OCI-LY1 (cell line): ENCODE measurements around the gene CD3E.

ENCODE experiments used
- H2AFZ ChIP-seq: fragments of 200-600 bp; sonication (generic), shearing (Covaris generic); 2 replicates; pipeline ENCODE4 v1.6.0; 2014; ENCODE audit warnings: antibody characterized with exemption, mild to moderate bottlenecking, low read length
- H3F3A ChIP-seq: fragments of 200-600 bp; sonication (generic), shearing (Covaris generic); 2 replicates; pipeline ENCODE4 v1.6.0; 2014; ENCODE audit warnings: mild to moderate bottlenecking, antibody characterized with exemption, low read length, moderate library complexity; ENCODE audit not compliant: insufficient read depth
- H3K27ac ChIP-seq: fragments of 200-600 bp; sonication (generic); 2 replicates; pipeline ENCODE4 v1.5.1; 2014; ENCODE audit warnings: low read length, mixed run types, mild to moderate bottlenecking, low read depth; ENCODE audit not compliant: poor library complexity, severe bottlenecking
- H3K27me3 ChIP-seq: fragments of 200-600 bp; sonication (generic); 2 replicates; pipeline ENCODE4 v1.6.0; 2014; ENCODE audit warnings: antibody characterized with exemption, mild to moderate bottlenecking, low read length, moderate library complexity; ENCODE audit not compliant: insufficient read depth
- H3K36me3 ChIP-seq: fragments of 200-600 bp; sonication (generic); 2 replicates; pipeline ENCODE4 v1.6.1; 2014; ENCODE audit warnings: mild to moderate bottlenecking, antibody characterized with exemption, low read length, moderate library complexity, mixed read lengths; ENCODE audit not compliant: insufficient read depth
- H3K4me1 ChIP-seq: fragments of 200-600 bp; sonication (generic); 2 replicates; pipeline ENCODE4 v1.5.1; 2014; ENCODE audit warnings: mild to moderate bottlenecking, low read length, moderate library complexity; ENCODE audit not compliant: insufficient read depth, severe bottlenecking
- H3K4me2 ChIP-seq: fragments of 200-600 bp; sonication (generic), shearing (Covaris generic); 2 replicates; pipeline ENCODE4 v1.6.1; 2014; ENCODE audit warnings: low read length
- H3K4me3 ChIP-seq: fragments of 200-600 bp; sonication (generic); 2 replicates; pipeline ENCODE4 v1.5.1; 2014; ENCODE audit warnings: low read length, low read depth, mild to moderate bottlenecking, mixed read lengths; ENCODE audit not compliant: poor library complexity, severe bottlenecking
- H3K79me2 ChIP-seq: fragments of 200-600 bp; shearing (Covaris generic); 2 replicates; pipeline ENCODE4 v1.6.1; 2016; ENCODE audit warnings: mixed run types, low read length, mixed read lengths; ENCODE audit not compliant: insufficient read depth
- H3K9ac ChIP-seq: fragments of 200-600 bp; sonication (generic), shearing (Covaris generic); 2 replicates; pipeline ENCODE4 v1.6.1; 2014; ENCODE audit warnings: mild to moderate bottlenecking, low read length, mixed read lengths
- H3K9me2 ChIP-seq: fragments of 200-600 bp; sonication (generic), shearing (Covaris generic); 2 replicates; pipeline ENCODE4 v1.6.1; 2014; ENCODE audit warnings: low read depth, mild to moderate bottlenecking, low read length, mixed read lengths
- H3K9me3 ChIP-seq: fragments of 200-600 bp; shearing (Covaris generic); 2 replicates; pipeline ENCODE4 v1.6.1; 2014; ENCODE audit warnings: low read length, mixed read lengths
- H4K20me1 ChIP-seq: fragments of 200-600 bp; sonication (generic), shearing (Covaris generic); 2 replicates; pipeline ENCODE4 v1.6.0; 2016; ENCODE audit warnings: mild to moderate bottlenecking, low read length; ENCODE audit not compliant: insufficient read depth
- CTCF ChIP-seq: fragments of 200-600 bp; sonication (generic), shearing (Covaris generic); IDR thresholded peaks from 2 replicates; pipeline ENCODE4 v1.5.1; 2017; ENCODE audit warnings: mild to moderate bottlenecking, antibody characterized with exemption, low read length, moderate library complexity, mixed read lengths
- EZH2 ChIP-seq: fragments of 200-600 bp; sonication (generic), shearing (Covaris generic); IDR thresholded peaks from 2 replicates; pipeline ENCODE4 v1.8.0; 2017; ENCODE audit warnings: borderline replicate concordance, mixed run types, mild to moderate bottlenecking, antibody characterized with exemption, low read length, moderate library complexity, mixed read lengths

Gene CD3E

DNA sequence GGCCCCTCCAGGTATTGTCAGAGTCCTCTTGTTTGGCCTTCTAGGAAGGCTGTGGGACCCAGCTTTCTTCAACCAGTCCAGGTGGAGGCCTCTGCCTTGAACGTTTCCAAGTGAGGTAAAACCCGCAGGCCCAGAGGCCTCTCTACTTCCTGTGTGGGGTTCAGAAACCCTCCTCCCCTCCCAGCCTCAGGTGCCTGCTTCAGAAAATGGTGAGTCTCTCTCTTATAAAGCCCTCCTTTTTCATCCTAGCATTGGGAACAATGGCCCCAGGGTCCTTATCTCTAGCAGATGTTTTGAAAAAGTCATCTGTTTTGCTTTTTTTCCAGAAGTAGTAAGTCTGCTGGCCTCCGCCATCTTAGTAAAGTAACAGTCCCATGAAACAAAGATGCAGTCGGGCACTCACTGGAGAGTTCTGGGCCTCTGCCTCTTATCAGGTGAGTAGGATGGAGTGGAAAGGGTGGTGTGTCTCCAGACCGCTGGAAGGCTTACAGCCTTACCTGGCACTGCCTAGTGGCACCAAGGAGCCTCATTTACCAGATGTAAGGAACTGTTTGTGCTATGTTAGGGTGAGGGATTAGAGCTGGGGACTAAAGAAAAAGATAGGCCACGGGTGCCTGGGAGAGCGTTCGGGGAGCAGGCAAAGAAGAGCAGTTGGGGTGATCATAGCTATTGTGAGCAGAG is at the start of gene CD3E:
TSS of gene CD3E (plus strand) at position 163 of the 681 bp plus-strand sequence. CDS start at position 386, 223 bp downstream.
- Histone ChIP-seq H3F3A (no peaks in the 10 kb centered on the region), H2AFZ (peak within 1 kb of the TSS; percentile 82; the same call in 1 of the 2 replicates), H4K20me1 (no peaks in the 10 kb centered on the region), H3K9me2 (no peaks in the 10 kb centered on the region), H3K36me3 (no peaks in the 10 kb centered on the region; the same call in 1 of the 2 replicates), H3K79me2 (no peaks in the 10 kb centered on the region), H3K4me2 (no peak within 1 kb of the TSS; the same call in 1 of the 2 replicates), H3K27ac (no peak within 1 kb of the TSS), H3K4me3 (no peak within 1 kb of the TSS), H3K9me3 (no peaks in the 10 kb centered on the region), H3K27me3 (no peaks in the 10 kb centered on the region), H3K9ac (no peak within 1 kb of the TSS), H3K4me1 (peaks cover 16% of the 10 kb centered on the region)
- TF ChIP-seq CTCF (no peak), EZH2 (no peak)

DNA sequence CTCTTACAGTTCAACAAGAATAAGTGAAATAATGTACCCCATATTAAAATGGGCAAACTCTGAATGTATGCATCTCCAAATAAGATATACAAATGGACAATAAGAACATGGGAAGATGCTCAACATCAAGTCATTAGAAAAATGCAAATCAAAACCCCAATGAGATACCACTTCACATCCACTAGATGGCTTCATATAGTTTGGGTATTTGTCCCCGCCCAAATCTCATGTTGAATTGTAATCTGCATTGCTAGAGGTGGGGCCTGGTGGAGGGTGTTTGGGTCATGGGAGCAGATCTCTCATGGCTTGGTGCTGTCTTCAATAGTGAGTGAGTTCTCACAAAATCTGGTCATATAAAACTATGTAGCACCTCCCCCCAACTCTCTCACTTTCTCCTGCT is 46.1 kb upstream of the CD3E start:
- Histone ChIP-seq H3K27me3 (no peaks in the 10 kb centered on the region), H3F3A (no peaks in the 10 kb centered on the region), H3K27ac (no peak overlapping the region), H3K4me1 (no peaks in the 10 kb centered on the region), H3K4me3 (no peak overlapping the region), H3K9me3 (no peaks in the 10 kb centered on the region), H3K9ac (no peak overlapping the region), H3K36me3 (no peaks in the 10 kb centered on the region), H4K20me1 (no peaks in the 10 kb centered on the region), H2AFZ (no peak overlapping the region), H3K9me2 (no peaks in the 10 kb centered on the region), H3K4me2 (no peak overlapping the region), H3K79me2 (no peaks in the 10 kb centered on the region)
- TF ChIP-seq CTCF (no peak; the same call in 1 of the 2 replicates), EZH2 (no peak)

- H3K9ac ChIP-seq: no peak overlapping the region
- H4K20me1 ChIP-seq: no peaks in the 10 kb centered on the region
- H3K27me3 ChIP-seq: no peaks in the 10 kb centered on the region
- H3K4me1 ChIP-seq: no peaks in the 10 kb centered on the region
- no peak overlapping the region for H2AFZ ChIP-seq
- H3K4me2 ChIP-seq: no peak overlapping the region
- H3K36me3 ChIP-seq: no peaks in the 10 kb centered on the region
- no peaks in the 10 kb centered on the region for H3F3A ChIP-seq
- H3K9me3 ChIP-seq: no peaks in the 10 kb centered on the region
- no peaks in the 10 kb centered on the region for H3K79me2 ChIP-seq
- TF ChIP-seq EZH2 (no peak), CTCF (no peak)
- H3K9me2 ChIP-seq: no peaks in the 10 kb centered on the region
- H3K27ac ChIP-seq: no peak overlapping the region
- no peak overlapping the region for H3K4me3 ChIP-seq
Measured at GRCh38 chr11:118259138-118259537, 45.4 kb upstream of the CD3E start.
